GM18867 (cell line): ENCODE data around the gene EVL.

Experiments
- ATAC-seq: cut with Tn5 transposase; IDR thresholded peaks from one replicate; pipeline ENCODE4 v1.9.1; 2021; ENCODE audit warnings: mild to moderate bottlenecking, moderate library complexity; ENCODE audit not compliant: unreplicated experiment

The EVL gene

GRCh38 chr14:100124551-100125088, 59.4 kb downstream of the EVL start:
- no peak for ATAC-seq

- ATAC-seq, result no peak
Measured at GRCh38 chr14:100126401-100126800, 61.2 kb downstream of the EVL start.

GRCh38 chr14:100127853-100128455, 62.7 kb downstream of the EVL start:
- ATAC-seq, result no peak

- no peak for ATAC-seq
Measured at GRCh38 chr14:100128688-100129087, 63.5 kb downstream of the EVL start.

- no peak for ATAC-seq
Measured at GRCh38 chr14:100129161-100129589, 64.0 kb downstream of the EVL start.

- no peak for ATAC-seq
Measured at GRCh38 chr14:100130521-100130920, 65.3 kb downstream of the EVL start.

GRCh38 chr14:100131181-100131580, 66.0 kb downstream of the EVL start:
- ATAC-seq, result no peak

GRCh38 chr14:100132161-100132902, 67.1 kb downstream of the EVL start:
- no peak for ATAC-seq

GRCh38 chr14:100132903-100133510, 67.8 kb downstream of the EVL start:
- no peak for ATAC-seq

GRCh38 chr14:100134586-100134985, 69.4 kb downstream of the EVL start:
- ATAC-seq, result no peak

GRCh38 chr14:100135073-100135472, 69.9 kb downstream of the EVL start:
- no peak for ATAC-seq

- no peak for ATAC-seq
Measured at GRCh38 chr14:100135784-100136183, 70.6 kb downstream of the EVL start.

- ATAC-seq, result no peak
Measured at GRCh38 chr14:100137173-100137572, 72.0 kb downstream of the EVL start.

- no peak for ATAC-seq
Measured at GRCh38 chr14:100138082-100138787, 73.0 kb downstream of the EVL start.

- ATAC-seq, result no peak
Measured at GRCh38 chr14:100138955-100139354, 73.7 kb downstream of the EVL start.

GRCh38 chr14:100140452-100141078, 75.3 kb downstream of the EVL start:
- ATAC-seq, result no peak

- no peak for ATAC-seq
Measured at GRCh38 chr14:100141098-100141497, 75.9 kb downstream of the EVL start.

GRCh38 chr14:100142073-100143040, 77.1 kb downstream of the EVL start:
- no peak for ATAC-seq

- ATAC-seq, result no peak
Measured at GRCh38 chr14:100143523-100143922, 78.3 kb downstream of the EVL start.

- ATAC-seq, result no peak
Measured at GRCh38 chr14:100143934-100144333, 78.7 kb downstream of the EVL start.
